GM12878 (cell line): ENCODE data around the gene RHEX. TPM values are rescaled to one million over a fixed set of nuclear protein-coding genes. Genes with fewer than 3 reads are reported as not detected.

ENCODE experiments used
- ATAC-seq: fragments of 200-7000 bp; cut with Tn5 transposase; 3 replicates; pipeline ENCODE4 v1.9.1; 2020; ENCODE audit warnings: mild to moderate bottlenecking, moderate library complexity
- BruUV-seq: library from RNA; stranded (reverse); fragments of 400-500 nt; replicated peaks from 2 replicates; lab custom pipeline; 2021; lab: Mats Ljungman, UMichigan
- CTCF ChIA-PET: fragments of 300-600 bp; sonication (Branson Sonifier 250); formaldehyde crosslinking; extraction: SDS; loops from one replicate; lab custom pipeline; 2021; ENCODE audit warnings: inconsistent platforms; lab: Yijun Ruan, JAX
- POLR2A ChIA-PET: fragments of 350-600 bp; formaldehyde crosslinking; extraction: SDS; loops from one replicate; lab custom pipeline; 2021; ENCODE audit warnings: inconsistent platforms; lab: Charles Lee
- RAD21 ChIA-PET: fragments of 300-600 bp; sonication (Branson Sonifier 250); formaldehyde crosslinking; loops from one replicate; lab custom pipeline; 2023; ENCODE audit warnings: antibody characterized with exemption; ENCODE audit not compliant: unreplicated experiment; lab: Charles Lee
- SMC1A ChIA-PET: fragments of 300-600 bp; sonication (Branson Sonifier 250); formaldehyde crosslinking; loops from one replicate; lab custom pipeline; 2023; ENCODE audit not compliant: unreplicated experiment, uncharacterized antibody; lab: Charles Lee
- DNase-seq: peaks from one replicate; pipeline ENCODE4 v3.0.0-alpha.2; 2011; ENCODE audit warnings: low read depth, low spot score
- FAIRE-seq: peaks from 3 replicates; lab custom pipeline; 2011; peaks lifted over from hg19 to GRCh38; lab: Jason Lieb, UNC
- H2AFZ ChIP-seq: 2 replicates; pipeline ENCODE4 v1.6.0; 2011; ENCODE audit warnings: low read depth, low read length, control low read depth; ENCODE audit not compliant: control insufficient read depth
- H3K27ac ChIP-seq: 2 replicates; pipeline ENCODE4 v1.5.1; 2011; ENCODE audit warnings: control low read depth; ENCODE audit not compliant: control insufficient read depth, insufficient read depth
- H3K27me3 ChIP-seq, 2 experiments: replicated peaks in 1 of 2; 2 replicates each; pipeline versions ENCODE4 v1.6.0 to v1.6.1; 2011; ENCODE audit warnings: low read length in 1 of 2; ENCODE audit not compliant: control insufficient read depth in 2 of 2, insufficient read depth in 2 of 2
- H3K36me3 ChIP-seq, 2 experiments: 2 replicates each; pipeline ENCODE4 v1.5.1; 2011; ENCODE audit warnings: low read length in 1 of 2; ENCODE audit not compliant: control insufficient read depth in 2 of 2, insufficient read depth in 2 of 2
- H3K4me1 ChIP-seq: 2 replicates; pipeline ENCODE4 v1.6.1; 2011; ENCODE audit warnings: mild to moderate bottlenecking, low read length, moderate library complexity, mixed read lengths; ENCODE audit not compliant: control insufficient read depth, insufficient read depth
- H3K4me2 ChIP-seq: 2 replicates; pipeline ENCODE4 v1.6.0; 2011; ENCODE audit warnings: control low read depth; ENCODE audit not compliant: control insufficient read depth, insufficient read depth
- H3K4me3 ChIP-seq: fragments of 200-600 bp; sonication (generic); 2 replicates; pipeline ENCODE4 v1.5.1; 2016
- H3K79me2 ChIP-seq: 2 replicates; pipeline ENCODE4 v1.6.0; 2011; ENCODE audit warnings: low read length; ENCODE audit not compliant: control insufficient read depth, insufficient read depth
- H3K9ac ChIP-seq: 2 replicates; pipeline ENCODE4 v1.8.0; 2011; ENCODE audit warnings: low read length, control low read depth, mixed read lengths; ENCODE audit not compliant: control insufficient read depth, insufficient read depth
- H3K9me3 ChIP-seq: replicated peaks from 3 replicates; pipeline ENCODE4 v1.5.1; 2011; ENCODE audit warnings: mild to moderate bottlenecking, low read length; ENCODE audit not compliant: control insufficient read depth, insufficient read depth
- H4K20me1 ChIP-seq: 2 replicates; pipeline ENCODE4 v1.6.0; 2011; ENCODE audit not compliant: control insufficient read depth, insufficient read depth
- CEBPB ChIP-seq, 2 experiments: fragments of 150-350 bp in 1 of 2; IDR thresholded peaks; 2 replicates each; pipeline ENCODE4 v1.6.1; 2012 to 2014; ENCODE audit warnings: low read depth in 2 of 2, low read length in 2 of 2, borderline replicate concordance in 1 of 2, inconsistent platforms in 1 of 2
- CREB1 ChIP-seq: IDR thresholded peaks from 2 replicates; pipeline ENCODE4 v1.6.1; 2012; ENCODE audit warnings: low read depth, mild to moderate bottlenecking, inconsistent platforms
- MYC ChIP-seq: IDR thresholded peaks from 2 replicates; pipeline ENCODE4 v1.6.1; 2011; ENCODE audit warnings: mild to moderate bottlenecking, low read length, moderate library complexity, inconsistent platforms; ENCODE audit not compliant: insufficient read depth, insufficient replicate concordance, insufficient read length, severe bottlenecking
- PBX3 ChIP-seq: IDR thresholded peaks from 2 replicates; pipeline ENCODE4 v1.6.1; 2011; ENCODE audit warnings: mild to moderate bottlenecking, low read depth, low read length, moderate library complexity; ENCODE audit not compliant: insufficient replicate concordance
- SMAD1 ChIP-seq: fragments of 450-650 bp; IDR thresholded peaks from 2 replicates; pipeline ENCODE4 v1.6.1; 2018; ENCODE audit warnings: mild to moderate bottlenecking, low read depth; ENCODE audit not compliant: partially characterized antibody
- SUZ12 ChIP-seq: fragments of 200-600 bp; sonication (generic); IDR thresholded peaks from one replicate; pipeline ENCODE4 v1.6.1; 2018; ENCODE audit warnings: antibody characterized with exemption, mild to moderate bottlenecking; ENCODE audit not compliant: unreplicated experiment
- ZNF274 ChIP-seq: IDR thresholded peaks from one replicate; pipeline ENCODE4 v1.8.0; 2011; ENCODE audit not compliant: insufficient read length, insufficient read depth
- WGBS: methylation state at CpG from one replicate; pipeline ENCODE4 v1.1.6; 2016; ENCODE audit warnings: low lambda C conversion rate; ENCODE audit not compliant: insufficient replicate concordance, insufficient coverage; ENCODE audit errors: missing lambda C conversion rate; 5-methylcytosine and 5-hydroxymethylcytosine counted together
- in situ Hi-C: fragments of 300-500 bp; cut with MboI; formaldehyde crosslinking; loops from 9 replicates; pipeline ENCODE4 v1.14.3; 2018; ENCODE audit warnings: mixed read lengths
- intact Hi-C: fragments of 100-400 bp; cut with micrococcal nuclease; formaldehyde crosslinking; loops from one replicate; pipeline ENCODE4 v1.14.2; 2022; ENCODE audit not compliant: unreplicated experiment
- polyA plus RNA-seq, 11 experiments: library from polyadenylated mRNA; depleted of rRNA in 4 of 11; unstranded in 6 of 11; stranded (reverse) in 5 of 11; fragments of >200 nt; fragmentation: Nextera tagmentation in 4 of 11; fragmentation: Illumina TruSeq in 1 of 11; extraction: Ambion mirVana in 4 of 11; extraction: Trizol in 1 of 11; gene quantifications; 1 replicate in 1 of 11; 2 replicates in 10 of 11; pipeline versions ENCODE4 v1.2.1 to v1.2.3, GENCODE V29; 2011 to 2016; ENCODE audit warnings: inconsistent platforms in 2 of 11, missing spikeins in 2 of 11, low read depth in 1 of 11
- total RNA-seq, 4 experiments: library from RNA; depleted of rRNA in 3 of 4; stranded (reverse); fragments of >200 nt in 3 of 4; fragmentation: Illumina TruSeq in 1 of 4; extraction: Trizol in 1 of 4; gene quantifications; 2 replicates each; pipeline versions ENCODE4 v1.2.1 to v1.2.3, GENCODE V29; 2013 to 2021

RHEX gene
- total and polyA plus RNA-seq, 10 of the 15 experiments (the other 5 are each of a cell fraction or from before 2014, with no cell fraction given), result 2.4 to 11.4 (median 5.7) TPM

- peaks cover 55% of the 10 kb centered on the region for H3K4me1 ChIP-seq
- no peak for ATAC-seq
These were observed 4.4 kb upstream of the RHEX start for GRCh38 chr1:206048582-206048981.

More at GRCh38 chr1:206048582-206048981, 4.4 kb upstream of the RHEX start:
- SMC1A ChIA-PET, result interaction anchor here (0.8 to 4.3 kb wide), 7 partner anchors 7 to 131 kb away, joined by 3 to 32 read pairs (median 4); no protein-coding TSS in a partner anchor
- in situ Hi-C loops, result no loop called here
- no TSS peak for BruUV-seq
- H3K36me3 ChIP-seq, result no peaks in the 10 kb centered on the region; a peak in 1 of 4 replicates
- TF ChIP-seq CREB1 (no peak), PBX3 (no peak), MYC (no peak), CEBPB (IDR thresholded peaks at IDR 0.05; ENCODE audit: borderline replicate concordance in 1 of 2, low read depth in 2 of 2, low read length in 2 of 2) (no peak), SUZ12 (no peak), SMAD1 (no peak), ZNF274 (no peak)
- DNase-seq (no peak), FAIRE-seq (no peak)
- intact Hi-C loops, result no loop called here
- H3K4me2 ChIP-seq, result peak overlapping the region; percentile 59
- H3K27me3 ChIP-seq, result no peaks in the 10 kb centered on the region
- CTCF ChIA-PET, result interaction anchor here (1.0 to 1.8 kb wide), 2 partner anchors 17 to 54 kb away, joined by 3 to 10 read pairs; no protein-coding TSS in a partner anchor
- no peak overlapping the region for H3K4me3 ChIP-seq
- no peaks in the 10 kb centered on the region for H3K9me3 ChIP-seq
- peak overlapping the region; percentile 40 for H3K9ac ChIP-seq
- H4K20me1 ChIP-seq, result no peaks in the 10 kb centered on the region
- RAD21 ChIA-PET, result interaction anchor here (0.9 to 2.0 kb wide), 10 partner anchors 11 to 276 kb away, joined by 3 to 6 read pairs (median 4); no protein-coding TSS in a partner anchor
- 88% methylated on average over 6 of the region's 6 CpGs for WGBS
- peaks cover 12% of the 10 kb centered on the region for H3K79me2 ChIP-seq
- peak overlapping the region; percentile 90 for H3K27ac ChIP-seq
- no peak overlapping the region for H2AFZ ChIP-seq
- POLR2A ChIA-PET, result interaction anchor here (1.1 to 1.2 kb wide), 2 partner anchors 17 to 277 kb away, joined by 3 to 5 read pairs; no protein-coding TSS in a partner anchor
